Kidney tubule cell (primary cell): ENCODE results near the gene THSD1.

Source experiments
- DNase-seq: peaks from one replicate; pipeline ENCODE4 v3.0.0-alpha.2; 2018; ENCODE audit warnings: low spot score

The THSD1 gene, protein sequence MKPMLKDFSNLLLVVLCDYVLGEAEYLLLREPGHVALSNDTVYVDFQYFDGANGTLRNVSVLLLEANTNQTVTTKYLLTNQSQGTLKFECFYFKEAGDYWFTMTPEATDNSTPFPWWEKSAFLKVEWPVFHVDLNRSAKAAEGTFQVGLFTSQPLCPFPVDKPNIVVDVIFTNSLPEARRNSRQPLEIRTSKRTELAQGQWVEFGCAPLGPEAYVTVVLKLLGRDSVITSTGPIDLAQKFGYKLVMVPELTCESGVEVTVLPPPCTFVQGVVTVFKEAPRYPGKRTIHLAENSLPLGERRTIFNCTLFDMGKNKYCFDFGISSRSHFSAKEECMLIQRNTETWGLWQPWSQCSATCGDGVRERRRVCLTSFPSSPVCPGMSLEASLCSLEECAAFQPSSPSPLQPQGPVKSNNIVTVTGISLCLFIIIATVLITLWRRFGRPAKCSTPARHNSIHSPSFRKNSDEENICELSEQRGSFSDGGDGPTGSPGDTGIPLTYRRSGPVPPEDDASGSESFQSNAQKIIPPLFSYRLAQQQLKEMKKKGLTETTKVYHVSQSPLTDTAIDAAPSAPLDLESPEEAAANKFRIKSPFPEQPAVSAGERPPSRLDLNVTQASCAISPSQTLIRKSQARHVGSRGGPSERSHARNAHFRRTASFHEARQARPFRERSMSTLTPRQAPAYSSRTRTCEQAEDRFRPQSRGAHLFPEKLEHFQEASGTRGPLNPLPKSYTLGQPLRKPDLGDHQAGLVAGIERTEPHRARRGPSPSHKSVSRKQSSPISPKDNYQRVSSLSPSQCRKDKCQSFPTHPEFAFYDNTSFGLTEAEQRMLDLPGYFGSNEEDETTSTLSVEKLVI

DNA sequence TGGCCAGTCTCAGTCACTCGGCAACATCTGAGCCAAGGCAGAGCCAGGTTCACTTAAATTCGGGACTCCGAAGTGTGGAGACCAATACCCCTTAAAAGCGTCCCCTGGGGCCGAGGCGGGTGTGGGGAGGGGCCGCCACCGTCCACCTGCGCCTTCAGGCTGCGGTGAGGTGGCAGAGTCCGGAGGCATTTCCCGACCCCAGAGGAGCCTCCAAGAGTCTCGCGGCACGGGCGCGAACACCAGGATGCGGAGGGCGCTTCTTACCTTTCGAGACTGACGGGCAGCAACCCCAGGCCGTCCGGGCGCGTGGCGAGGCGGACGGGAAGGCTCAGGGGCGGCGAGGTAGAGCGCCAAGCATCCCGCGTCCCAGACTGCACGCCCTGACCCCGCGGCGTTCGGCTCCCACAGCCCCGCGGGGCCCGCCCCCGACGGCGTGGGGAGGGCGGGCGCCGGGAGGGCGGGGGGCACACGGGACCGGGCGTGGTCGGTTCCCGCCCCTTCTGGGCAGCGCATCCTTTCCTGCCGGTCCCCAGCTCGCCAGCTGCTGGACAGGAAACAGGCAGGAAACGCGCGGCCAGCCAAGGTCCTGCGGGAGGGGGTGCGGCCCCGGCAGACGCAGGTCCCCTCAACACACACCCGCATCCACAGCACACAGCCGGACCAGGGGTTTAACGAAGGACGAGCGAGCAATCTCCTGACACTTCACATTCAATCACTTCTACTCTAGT lies at the start of gene THSD1:
THSD1 (minus strand) TSS at position 406 of the 728 bp plus-strand sequence. CDS start 3,572 bp downstream, outside the sequence.
- peak; percentile 67 for DNase-seq

DNA sequence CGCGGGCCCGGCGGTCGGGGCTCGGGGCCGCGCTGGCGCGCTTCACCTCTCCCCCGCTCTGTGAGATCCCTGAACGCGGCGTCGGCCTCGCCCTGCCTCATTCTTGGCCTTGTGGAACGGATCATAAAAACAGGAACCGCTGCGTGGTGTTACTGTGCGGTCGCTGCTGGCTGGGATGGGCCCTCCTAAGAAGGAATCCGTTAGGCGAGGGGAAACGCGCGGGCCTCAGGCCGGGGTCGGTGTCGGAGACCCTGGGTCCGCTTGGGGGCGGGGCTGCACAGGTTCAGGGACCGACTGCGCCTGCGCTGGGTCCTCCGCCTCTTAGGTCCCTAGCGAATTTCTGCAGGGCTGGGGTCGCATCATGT lies 49.7 kb upstream of the THSD1 start:
- DNase-seq, result peak; percentile 71

DNA sequence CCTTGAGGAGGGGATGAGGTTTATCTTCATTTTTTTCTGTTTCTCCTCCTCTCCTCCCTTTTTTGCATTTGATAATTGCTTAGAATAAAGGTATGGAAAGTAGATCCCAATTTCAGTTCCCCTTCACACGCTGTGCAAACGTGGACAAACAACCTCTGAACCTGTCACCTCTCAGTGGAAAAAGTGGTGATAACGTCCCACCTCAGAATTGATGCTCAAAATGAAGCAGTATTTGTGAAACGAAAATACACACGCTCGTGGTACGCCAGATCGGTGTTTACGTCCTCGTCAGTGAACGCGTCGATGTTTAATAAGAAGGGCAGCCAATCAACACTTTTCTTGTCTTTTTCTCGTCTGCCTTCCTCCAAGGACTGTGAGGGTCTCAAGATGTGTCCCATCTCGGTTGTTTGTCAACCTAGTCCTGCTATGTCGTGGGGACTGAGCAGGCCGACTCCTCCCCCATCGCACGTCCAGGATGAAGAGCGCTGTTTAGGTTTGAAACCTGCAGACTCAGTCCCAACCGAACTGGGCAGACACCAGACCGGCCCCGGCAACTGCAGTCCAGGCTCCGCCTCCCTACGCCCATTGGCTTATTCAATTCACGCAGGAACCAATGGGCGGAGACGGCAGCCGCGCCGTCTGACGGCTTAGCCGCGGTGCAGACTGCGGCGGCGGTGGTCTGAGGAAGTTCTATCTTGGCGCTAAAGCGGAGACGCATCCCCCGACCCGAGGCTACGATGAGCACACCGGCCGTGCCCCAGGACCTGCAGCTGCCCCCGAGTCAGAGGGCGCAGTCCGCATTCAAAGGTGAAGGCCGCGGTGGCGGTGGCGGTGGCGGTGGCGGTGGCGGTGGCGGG lies 49.1 kb upstream of the THSD1 start, which contains the start of gene CKAP2:
CKAP2 (plus strand) TSS at position 659 of the 857 bp plus-strand sequence; CDS start at position 738, 79 bp downstream.
- DNase-seq, result peak; percentile 95

DNA sequence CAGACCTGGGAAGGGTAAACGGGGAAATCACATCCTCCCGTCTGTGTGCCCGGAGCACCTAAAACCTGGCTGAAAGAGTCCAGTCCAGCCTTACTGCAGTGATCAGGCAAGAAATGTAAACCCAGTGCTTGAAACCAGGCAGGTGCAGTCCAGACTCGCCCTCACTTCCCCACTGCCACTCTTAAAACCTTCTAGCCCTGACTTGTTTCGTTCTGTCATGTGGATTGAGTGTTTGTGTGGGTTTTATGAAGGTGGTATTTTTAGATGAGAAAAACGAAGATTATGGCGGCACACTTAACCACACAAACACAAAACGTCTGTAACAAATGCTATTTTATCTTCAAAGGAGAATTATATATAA lies 48.5 kb upstream of the THSD1 start:
- DNase-seq, result peak; percentile 31

DNA sequence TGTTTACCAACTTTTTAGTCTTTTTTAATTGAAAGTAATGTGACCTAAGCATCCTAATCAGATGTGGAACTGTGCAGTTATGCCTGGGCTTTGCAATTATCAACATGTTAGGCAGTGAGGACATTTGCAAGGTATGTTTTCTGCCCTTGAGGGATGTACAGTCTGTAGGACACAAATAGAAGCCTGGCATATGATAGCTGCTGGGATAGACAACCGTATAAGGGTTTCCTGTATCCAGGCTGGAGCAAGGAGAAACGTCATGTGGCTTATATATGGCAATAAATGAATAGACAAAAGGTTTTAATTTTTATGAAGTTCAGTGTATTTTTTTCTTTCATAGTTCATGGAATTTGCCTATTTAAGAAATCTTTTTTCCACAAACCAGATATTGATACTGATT lies 46.5 kb upstream of the THSD1 start:
- no peak for DNase-seq

DNA sequence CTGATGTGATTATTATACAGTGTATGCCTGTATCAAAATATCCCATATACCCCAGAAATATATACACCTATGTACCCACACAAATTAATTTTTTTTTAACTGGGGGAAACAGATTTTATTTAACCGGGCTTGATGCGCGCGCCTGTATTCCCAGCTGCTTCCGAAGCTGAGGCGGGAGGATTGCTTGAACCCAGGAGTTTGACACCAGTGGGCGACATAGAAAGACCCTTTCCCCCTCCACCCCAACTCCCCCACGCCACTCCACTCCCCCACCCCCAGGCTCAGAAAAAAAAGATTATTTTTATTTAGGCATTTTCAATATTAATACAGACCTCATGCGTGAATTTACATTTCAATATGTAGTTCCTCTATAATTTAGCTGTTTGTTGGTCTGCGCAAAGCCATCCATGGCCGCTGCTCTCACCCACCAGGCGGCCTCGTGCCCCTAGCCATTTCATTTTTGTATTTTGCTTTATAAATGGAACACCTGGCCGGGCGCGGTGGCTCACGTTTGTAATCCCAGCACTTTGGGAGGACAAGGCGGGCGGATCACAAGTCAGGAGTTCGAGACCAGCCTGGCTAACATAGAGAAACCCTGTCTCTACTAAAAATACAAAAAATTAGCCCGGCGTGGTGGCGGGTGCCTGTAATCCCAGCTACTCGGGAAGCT lies 45.3 kb upstream of the THSD1 start:
- DNase-seq, result no peak

DNA sequence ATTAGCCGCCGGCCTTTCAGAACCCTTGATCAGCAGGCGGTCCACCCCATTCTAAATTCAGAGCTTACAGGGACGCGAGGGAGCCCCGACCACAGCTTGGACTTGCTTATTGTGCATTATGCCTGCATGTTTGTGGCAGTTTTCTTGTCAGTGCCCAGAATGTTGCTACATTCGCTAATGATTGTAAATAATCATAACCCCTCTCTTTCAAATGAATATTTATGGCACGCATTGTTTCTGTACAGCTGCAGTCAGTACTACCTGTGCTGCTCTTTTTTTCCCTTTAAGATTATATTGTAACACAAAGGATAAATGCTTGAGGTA lies 44.8 kb upstream of the THSD1 start:
- no peak for DNase-seq

DNA sequence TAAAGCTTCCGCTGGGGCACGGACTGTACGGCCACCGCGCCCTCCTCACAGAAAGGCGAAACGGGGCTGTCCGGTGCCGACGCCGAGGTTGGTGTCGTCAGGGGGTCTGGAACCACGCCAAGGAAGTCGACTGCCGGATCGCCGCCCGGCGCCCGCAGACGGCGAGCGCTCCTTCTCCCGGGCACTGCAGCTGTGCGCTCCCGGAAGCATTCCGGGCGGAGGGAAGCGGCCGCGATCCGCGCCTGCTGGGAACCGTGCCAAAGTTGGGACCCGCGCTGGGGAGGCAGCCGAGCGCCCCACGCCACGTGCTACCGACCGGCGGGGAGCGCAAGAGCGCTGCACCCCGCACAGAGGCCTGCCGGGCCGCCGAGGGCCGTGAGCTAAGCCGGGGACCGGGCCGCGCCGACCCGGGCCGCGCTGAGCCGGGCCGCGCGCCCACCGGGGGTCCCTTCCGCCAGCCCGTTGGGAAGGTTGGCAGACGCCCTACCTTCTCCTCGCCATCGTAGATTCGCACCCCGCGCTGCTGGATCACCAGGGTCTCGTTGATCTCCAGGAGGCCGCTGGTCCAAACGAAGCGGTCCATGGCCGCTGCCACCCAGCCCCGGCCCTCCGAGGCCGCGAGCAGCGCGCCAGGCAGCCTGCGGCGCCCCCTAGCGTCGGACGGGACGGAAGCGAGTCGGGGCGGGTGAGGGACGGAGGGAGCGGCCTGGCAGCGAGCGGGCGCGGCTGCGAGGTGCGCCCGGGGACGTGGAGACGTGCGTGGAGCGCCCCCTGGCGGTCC lies 44.2 kb upstream of the THSD1 start, which contains the start of gene VPS36:
VPS36 (minus strand) TSS at position 623 of the 781 bp plus-strand sequence; CDS start at position 583, 40 bp downstream.
- DNase-seq, result peak; percentile 94

DNA sequence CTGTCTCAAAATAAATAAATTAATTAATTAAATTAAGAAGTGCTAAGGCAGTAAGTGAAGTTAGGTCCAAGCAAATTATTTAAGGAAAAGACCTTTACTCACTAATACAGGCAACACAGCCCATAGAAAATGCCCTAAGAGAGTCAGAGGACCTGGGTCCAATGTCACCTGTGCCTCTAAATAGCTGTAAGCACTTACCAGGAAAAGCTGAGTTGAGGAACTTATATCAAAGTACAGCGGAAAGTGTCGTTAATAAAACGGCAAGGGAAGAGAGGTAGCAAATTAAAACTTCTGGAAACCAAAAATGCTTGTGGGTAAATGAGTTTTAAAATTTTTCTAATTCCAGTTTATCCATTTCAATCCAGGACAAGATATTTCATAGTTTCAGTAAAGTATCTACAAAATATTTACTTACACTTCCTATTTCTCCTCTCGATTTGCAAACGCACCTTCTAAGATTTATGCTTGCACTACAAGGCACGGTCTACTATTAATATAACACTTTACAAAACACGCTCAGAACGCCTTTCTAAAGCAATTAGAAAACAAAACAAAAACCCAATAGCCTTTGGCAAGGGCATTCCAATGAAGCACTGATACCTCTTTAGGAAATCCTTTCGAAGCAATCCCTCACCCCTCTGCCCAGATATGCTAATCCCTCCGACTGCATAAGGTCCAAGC lies 43.5 kb upstream of the THSD1 start:
- peak; percentile 17 for DNase-seq

DNA sequence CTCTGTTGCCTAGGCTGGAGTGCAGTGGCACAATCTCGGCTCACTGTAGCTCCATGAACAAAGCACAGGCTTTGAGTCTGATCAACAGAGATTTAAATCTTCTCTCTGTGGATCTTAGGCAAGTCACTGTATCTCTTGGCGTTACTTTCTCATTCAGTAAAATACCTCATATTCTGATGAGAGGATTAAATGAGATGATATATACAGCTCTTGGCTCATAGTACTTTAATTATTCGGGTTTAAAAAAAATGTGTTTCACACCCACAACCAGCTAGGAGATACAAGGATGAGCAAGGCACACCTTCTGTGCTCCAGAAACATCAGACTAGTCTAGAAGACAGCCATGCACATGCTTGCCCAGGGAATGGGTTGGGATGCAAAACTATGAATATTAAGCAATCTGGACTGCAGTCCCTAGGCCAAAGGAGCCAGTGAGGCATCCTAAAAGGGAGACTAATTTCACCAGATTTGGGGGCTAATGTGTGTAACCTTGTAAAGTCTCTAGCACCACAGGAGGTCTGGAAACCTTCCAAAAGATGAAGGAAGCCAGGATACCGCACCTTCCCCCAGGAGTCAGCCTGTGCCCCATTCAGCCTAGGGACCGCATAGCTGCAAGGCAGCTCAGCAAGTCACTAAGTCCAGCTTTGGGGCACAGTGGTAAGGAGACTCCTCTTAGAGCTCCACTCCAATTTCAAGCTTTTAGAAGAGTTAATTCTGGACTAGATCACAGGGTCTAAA lies 42.0 kb upstream of the THSD1 start:
- DNase-seq, result peak; percentile 9

DNA sequence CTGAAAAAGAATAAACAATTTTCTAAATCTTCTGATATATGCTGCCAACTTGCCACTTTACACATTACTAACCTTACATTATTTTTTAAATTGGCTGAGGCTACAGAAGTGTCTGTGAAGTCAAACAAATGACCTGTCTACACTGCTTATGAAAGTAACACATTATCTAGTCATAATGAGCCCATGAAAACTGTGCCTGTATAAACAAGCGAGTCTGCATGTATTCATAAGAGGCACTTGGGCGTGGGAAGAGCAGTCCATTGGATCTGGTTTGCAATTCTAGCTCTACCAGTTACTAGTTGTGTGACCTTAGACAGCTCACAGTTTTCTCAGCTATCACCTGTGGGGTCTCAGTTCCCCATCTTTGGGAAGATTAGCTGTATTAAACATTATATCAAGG lies 41.4 kb upstream of the THSD1 start:
- no peak for DNase-seq

DNA sequence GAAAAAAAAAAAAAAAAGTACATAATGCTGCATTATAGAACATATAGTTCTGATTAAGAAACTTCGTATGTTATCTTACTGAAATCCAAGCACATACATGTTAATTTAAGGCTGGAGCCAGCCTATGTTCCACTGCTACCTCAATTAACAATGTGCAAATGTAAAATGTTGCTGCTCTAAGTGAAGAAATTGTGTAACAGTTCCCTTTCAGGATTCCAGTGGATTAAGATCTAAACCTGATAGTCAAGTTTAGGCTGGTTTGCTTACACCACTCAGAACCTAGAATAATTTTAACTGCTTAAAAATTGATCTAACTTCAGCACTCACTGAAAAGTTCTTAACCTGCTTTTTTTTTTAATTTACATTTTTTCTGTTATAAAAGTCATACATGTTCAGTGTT lies 40.3 kb upstream of the THSD1 start:
- DNase-seq, result no peak

DNA sequence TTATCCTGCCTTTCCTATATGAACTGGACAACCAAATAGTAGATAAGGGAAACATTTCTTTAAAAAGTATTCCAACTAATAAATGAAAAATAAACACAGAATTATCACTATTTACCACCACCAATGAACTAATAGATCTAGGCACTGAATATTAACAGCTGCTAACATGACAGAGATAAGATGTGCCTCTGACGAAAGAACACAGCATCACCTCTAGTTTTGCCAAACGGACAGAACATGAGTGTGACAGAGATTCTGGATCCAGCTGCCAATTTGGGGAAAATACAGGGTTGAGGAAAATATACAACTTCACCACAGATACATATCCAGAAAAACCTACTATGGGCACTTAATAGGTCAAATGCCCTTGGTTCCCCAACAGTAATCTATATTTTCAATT lies 26.5 kb upstream of the THSD1 start:
- no peak for DNase-seq

DNA sequence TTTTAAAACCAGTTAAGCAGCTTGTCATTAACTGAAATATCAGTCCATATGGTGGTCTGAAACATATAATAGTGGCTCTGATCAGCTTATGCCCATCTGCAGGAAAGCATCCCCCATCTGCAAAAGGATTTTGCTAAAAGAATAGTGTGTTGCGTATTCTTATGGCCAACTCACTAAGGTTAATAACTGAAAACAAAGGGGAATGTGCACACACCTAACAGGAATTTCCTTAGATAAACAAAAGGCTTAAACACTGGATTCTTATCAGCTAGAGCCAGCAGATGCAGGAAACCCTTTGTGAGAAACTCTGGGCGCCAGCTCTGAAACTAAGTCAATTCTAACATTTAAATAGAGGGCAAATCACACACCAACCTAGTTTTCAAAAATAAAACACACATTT lies 22.3 kb upstream of the THSD1 start:
- peak; percentile 20 for DNase-seq

DNA sequence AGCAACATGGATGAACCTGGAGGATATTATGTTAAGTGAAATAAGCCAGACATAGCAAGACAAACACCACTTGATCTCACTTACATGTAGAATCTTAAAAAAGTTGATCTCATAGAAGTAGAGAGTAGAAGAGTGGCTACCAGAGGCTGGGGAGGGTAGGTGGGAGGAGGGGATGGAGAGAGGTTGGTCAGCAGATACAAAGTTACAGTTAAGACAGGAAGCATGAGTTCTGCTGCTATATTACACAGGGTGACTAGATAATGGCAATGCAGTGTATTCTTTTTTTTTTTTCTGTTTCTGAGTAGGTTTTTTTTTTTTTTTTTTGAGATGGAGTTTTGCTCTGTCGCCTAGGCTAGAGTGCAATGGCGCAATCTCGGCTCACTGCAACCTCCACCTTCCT lies 15.2 kb upstream of the THSD1 start:
- no peak for DNase-seq

DNA sequence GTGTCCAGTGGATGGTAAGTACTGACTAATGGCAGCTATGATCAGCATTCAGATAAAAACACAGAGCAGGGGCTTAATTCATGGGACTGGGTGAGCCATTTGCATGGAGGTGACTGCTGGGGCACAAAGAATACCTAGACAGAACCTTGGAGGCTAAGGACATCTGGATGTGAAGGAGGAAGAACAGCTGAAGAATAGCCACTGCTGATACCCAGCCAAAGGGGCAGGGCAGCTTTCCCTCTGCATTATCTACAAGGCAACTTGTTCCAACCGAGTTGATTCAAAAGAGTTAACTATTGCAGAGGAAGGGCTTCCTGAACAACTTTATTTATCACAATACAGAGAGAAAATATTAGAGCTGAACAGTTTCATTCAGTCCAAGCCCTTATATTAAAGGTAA lies 13.1 kb upstream of the THSD1 start:
- DNase-seq, result no peak

DNA sequence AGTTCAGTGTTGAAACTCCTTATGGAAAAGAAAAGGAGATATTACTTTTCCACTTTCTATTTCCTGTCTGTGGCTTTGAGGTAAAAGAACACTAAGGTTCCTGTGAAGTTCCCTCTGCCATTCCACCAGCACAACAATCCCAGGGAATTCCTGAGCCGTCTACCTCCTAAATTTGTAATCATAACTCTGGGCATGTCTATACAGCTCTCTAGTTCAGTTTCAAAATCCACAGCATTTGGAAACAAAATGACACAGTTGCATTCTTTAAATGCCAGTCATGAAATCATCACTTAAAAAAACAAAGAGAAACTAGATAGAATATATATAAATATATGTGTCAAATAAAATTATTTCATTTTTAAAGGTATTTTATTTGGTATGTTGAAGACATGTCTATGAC lies 9.0 kb upstream of the THSD1 start:
- DNase-seq, result peak; percentile 66

DNA sequence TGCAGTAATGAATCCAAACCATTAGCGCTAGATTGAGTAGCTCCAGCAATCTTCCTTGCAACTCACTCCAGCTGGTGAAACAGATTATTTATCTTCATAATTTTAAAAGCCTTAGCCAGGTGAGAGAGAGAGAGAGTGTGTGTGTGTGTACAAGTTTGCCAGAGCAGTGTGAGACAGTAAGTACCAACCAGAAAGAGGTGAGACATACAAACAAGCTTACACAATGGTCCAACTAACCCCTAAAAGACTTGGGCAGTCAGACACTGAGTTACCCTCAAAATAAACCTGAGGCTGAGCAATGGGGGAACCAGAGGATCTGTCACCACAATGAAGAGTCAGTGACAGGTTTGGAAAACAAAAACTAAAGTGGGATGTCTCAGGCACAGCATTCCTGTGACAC lies 8.1 kb upstream of the THSD1 start:
- DNase-seq, result no peak

DNA sequence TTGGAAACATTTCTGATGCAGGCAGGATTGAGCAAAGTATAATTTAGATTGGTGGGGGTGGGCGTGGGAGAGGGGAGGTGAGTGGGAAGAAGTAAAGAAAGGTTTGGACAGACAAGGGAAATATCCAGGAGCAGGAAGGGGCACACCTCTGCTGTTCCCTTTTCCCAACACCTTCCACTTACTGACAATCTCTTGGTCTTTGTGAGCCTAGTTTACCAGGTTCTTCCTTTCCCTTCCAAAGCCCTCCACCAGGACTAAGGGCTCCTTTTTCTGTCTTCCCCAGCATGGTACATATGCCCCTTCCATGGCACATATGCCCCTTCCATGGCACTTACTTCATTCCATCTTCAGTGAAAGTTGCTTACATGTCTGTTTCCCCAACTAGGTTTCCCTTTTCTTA lies 6.2 kb upstream of the THSD1 start:
- DNase-seq, result no peak
